GM19397 (cell line): Measurements from ENCODE around the gene TACO1.

ENCODE experiments used
- ATAC-seq: cut with Tn5 transposase; IDR thresholded peaks from one replicate; pipeline ENCODE4 v1.9.1; 2021; ENCODE audit warnings: mild to moderate bottlenecking, moderate library complexity; ENCODE audit not compliant: unreplicated experiment

The TACO1 gene

GRCh38 chr17:63598281-63598680 lies 2.4 kb upstream of the TACO1 start:
- ATAC-seq, result no peak

GRCh38 chr17:63601439-63602371 lies 1.0 kb downstream of the TACO1 start:
- no peak for ATAC-seq

- no peak for ATAC-seq
These were observed 9.3 kb downstream of the TACO1 start for GRCh38 chr17:63609816-63610573.

GRCh38 chr17:63610854-63611253 lies 10.2 kb downstream of the TACO1 start:
- ATAC-seq, result no peak

- ATAC-seq, result no peak
These were observed 10.7 kb downstream of the TACO1 start for GRCh38 chr17:63611354-63611753.

- ATAC-seq, result no peak
These were observed 13.0 kb downstream of the TACO1 start for GRCh38 chr17:63613663-63614062.

- no peak for ATAC-seq
These were observed 20.6 kb downstream of the TACO1 start for GRCh38 chr17:63621229-63621683.

- peak; percentile 90 for ATAC-seq
These were observed 21.2 kb downstream of the TACO1 start, which contains the start of gene MAP3K3 for GRCh38 chr17:63621684-63622573. Gene MAP3K3 (plus strand): TSS chr17:63622417. CDS start chr17:63622760, 343 bp downstream.

GRCh38 chr17:63622574-63623390 lies 22.1 kb downstream of the TACO1 start:
- ATAC-seq, result peak; percentile 25

GRCh38 chr17:63623786-63624530 lies 23.3 kb downstream of the TACO1 start:
- ATAC-seq, result no peak

- no peak for ATAC-seq
These were observed 23.8 kb downstream of the TACO1 start for GRCh38 chr17:63624531-63624880.

GRCh38 chr17:63626551-63627180 lies 26.0 kb downstream of the TACO1 start:
- ATAC-seq, result no peak

GRCh38 chr17:63629627-63630026 lies 28.9 kb downstream of the TACO1 start:
- no peak for ATAC-seq

GRCh38 chr17:63631062-63631461 lies 30.4 kb downstream of the TACO1 start:
- no peak for ATAC-seq

- ATAC-seq, result no peak
These were observed 30.9 kb downstream of the TACO1 start for GRCh38 chr17:63631626-63632025.

- ATAC-seq, result no peak
These were observed 33.0 kb downstream of the TACO1 start for GRCh38 chr17:63633742-63634141.

- no peak for ATAC-seq
These were observed 33.5 kb downstream of the TACO1 start for GRCh38 chr17:63634163-63634562.

- no peak for ATAC-seq
These were observed 34.1 kb downstream of the TACO1 start for GRCh38 chr17:63634816-63635215.

GRCh38 chr17:63635290-63635689 lies 34.6 kb downstream of the TACO1 start:
- ATAC-seq, result no peak
